CD4-positive, alpha-beta T cell treated with Interleukin-1 beta for 1 hour (primary cell): Measurements from ENCODE around the gene ABCG4.
A peak's percentile ranks its signal among the peaks of the same experiment; 100 is the strongest.
"Not testable (repeated sequence)": the region's sequence is repeated elsewhere in the genome, so short reads cannot be mapped to it uniquely, and the experiment has no call there.

ENCODE experiments used
- DNase-seq, 2 donors: peaks; one replicate each; pipeline ENCODE4 v3.0.0-alpha.2; 2020 to 2022

Gene ABCG4

DNA sequence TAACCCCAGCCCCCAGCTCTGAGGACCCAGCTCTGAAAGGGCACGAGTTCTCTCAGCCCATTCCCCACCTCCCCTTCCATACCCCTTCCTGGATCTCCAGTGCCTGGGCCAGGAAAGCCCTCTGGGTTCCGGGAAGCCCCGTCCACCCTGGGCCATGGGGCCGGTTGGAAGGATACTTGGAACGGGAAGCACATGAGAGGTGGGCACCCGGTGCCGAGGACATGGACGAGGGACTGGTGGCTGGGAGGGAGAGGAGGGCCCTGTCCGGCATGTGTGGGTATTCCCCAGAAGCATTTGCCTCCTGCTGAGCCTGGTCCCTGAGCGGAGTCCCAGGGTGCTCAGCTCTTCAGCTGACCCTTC is 32.6 kb upstream of the ABCG4 start:
- DNase-seq = no peak

DNA sequence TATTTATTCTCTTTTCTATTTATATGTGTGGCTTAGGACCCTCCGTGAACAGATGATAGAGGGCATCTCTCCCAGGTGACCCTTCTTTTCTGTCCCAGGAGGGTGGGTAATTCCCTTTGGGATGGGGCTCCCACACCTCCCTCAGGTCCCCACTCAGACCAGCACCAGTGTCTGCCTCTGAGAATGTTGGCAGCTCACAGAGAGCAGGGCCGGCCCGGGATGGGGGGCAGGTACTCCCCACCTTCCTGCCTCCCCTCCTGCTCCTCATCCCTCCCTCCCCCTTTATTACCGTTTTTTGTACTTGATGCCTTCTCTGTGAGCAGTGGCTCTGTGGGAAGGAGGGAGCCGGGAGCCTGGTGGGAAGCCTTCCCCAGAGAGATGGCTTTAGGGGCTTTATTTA is 32.3 kb upstream of the ABCG4 start:
- DNase-seq = no peak

DNA sequence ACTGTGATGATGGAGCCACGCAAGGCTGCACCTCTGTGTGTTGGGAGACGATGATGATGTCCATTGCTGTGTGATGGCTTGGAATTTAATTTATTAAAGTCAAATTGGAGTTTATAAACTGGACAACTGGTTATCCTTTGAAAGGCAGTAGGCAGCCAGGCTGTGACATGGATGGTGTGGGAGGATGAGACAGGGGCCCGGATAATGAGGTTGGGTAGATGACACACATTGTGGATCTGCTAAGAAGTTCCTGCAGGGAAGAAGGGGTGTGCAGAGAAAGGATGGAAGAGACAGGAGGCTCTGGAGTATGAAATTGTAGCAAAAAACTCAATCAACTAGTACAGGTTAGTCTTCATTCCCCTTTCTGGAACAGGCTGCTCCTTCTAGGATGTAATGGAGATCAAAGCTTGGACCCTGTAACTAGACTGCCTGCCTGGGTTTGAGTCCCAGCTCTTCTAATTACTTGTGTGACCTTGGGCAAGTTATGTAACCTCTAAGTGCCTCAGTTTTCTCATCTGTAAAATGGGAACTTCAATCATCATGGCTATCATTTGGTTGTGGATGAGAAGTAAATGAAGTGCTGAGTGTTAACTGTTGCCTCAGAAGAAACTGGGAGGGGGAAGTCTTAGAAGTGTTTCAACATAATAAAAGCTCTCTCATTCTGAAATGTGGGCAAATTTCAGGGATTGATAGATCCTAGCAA is 31.7 kb upstream of the ABCG4 start:
- DNase-seq = no peak

- no peak for DNase-seq
Observed at GRCh38 chr11:119118227-119118626, 30.6 kb upstream of the ABCG4 start.

- no peak for DNase-seq
Observed at GRCh38 chr11:119118946-119119345, 29.9 kb upstream of the ABCG4 start.

DNA sequence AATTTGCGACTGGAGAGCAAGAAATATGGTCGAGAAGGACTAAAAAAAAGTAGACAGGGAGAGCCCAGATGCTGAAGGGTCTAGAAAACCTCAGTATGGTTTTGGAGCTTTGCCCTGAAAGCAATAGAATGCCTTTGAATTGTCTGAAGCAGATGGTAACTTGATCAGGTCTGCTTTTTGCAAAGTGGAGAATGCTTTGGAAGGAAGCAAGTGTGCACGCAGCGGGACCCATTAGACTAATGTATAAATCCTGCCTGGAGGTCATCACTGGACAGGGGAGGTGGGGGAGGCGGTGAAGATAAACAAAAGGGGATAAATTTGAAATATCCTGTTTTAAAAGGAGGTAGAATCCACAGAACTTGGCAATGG is 28.2 kb upstream of the ABCG4 start:
- no peak for DNase-seq

DNA sequence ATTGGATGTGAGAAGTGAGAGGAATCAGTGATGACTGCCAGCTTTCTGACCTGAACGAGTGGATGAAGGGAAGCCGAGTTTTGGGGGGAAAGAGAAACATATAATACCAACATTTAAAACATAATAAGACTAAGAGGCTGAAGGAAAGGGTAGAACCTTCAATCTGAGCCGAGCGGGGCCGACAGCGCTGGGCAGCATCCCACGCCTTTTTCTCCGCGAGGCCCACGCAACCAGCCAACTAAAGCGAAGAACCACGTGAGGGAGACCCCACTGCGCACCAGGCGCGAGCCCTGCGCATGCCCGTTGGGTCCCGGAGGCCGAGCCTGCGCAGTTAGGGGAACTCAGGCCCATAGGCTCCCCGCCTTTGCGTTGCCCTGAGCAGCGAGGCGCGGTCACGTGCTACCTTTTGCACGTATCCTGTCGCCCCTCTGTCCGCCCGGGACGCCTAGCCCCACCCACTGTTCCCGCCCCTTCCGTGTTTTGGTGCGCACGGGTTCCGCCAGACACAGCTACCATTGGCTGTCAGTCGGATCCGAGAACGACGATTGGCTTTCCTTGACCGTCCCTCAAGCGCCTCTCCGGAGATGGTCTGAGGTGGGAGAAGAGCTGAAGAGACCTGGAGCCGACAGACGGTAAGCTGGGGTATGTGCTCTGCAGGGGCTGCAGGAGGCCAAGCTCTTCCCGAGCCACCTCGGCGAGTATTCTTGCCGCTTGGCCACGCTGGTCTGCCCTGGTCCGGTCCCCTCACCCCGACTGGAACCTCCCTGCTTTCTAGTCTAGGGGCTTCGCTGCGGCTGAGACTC is 27.6 kb upstream of the ABCG4 start, which contains the start of gene HINFP:
Gene HINFP, plus strand, starts transcription at position 573 of the 803 bp plus-strand sequence. CDS start 5,365 bp downstream, outside the sequence.
- peak; percentile 99 to 100 for DNase-seq

- DNase-seq = no peak
Observed at GRCh38 chr11:119121811-119122124, 27.1 kb upstream of the ABCG4 start.

DNA sequence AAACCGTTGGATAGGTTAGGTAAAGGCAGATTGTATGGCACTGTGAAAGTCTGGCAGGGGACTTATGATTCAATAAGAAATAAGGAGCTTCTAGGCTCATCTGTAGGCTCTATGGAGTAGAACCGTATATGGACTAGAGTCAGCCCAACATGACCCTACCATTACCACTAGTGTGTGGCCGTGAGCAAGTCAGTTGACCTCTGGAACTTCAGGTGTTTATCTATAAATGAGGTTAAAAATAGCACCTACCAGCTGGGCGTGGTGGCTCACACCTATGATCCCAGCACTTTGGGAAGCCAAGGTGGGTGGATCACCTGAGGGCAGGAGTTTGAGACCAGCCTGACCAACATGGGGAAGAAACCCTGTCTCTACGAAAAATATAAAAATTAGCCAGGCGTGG is 23.0 kb upstream of the ABCG4 start:
- DNase-seq = no peak

GRCh38 chr11:119126675-119127268 is 22.1 kb upstream of the ABCG4 start:
- no peak for DNase-seq

DNA sequence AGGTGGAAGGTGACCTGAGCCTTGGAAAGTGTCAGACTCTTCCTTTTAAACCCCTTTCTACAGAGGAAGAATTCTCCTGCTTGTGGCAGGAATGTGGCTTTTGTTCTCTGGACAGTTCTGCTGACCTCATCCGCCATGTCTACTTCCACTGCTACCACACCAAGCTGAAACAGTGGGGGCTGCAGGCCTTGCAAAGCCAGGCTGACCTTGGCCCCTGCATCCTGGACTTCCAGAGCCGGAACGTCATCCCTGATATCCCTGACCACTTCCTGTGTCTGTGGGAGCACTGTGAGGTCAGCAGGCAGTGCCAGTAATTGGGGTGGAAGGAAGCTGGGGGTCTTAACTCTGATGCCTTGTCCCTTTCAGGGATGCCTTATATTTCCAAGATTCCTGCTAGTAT is 18.2 kb upstream of the ABCG4 start:
- DNase-seq = no peak

DNA sequence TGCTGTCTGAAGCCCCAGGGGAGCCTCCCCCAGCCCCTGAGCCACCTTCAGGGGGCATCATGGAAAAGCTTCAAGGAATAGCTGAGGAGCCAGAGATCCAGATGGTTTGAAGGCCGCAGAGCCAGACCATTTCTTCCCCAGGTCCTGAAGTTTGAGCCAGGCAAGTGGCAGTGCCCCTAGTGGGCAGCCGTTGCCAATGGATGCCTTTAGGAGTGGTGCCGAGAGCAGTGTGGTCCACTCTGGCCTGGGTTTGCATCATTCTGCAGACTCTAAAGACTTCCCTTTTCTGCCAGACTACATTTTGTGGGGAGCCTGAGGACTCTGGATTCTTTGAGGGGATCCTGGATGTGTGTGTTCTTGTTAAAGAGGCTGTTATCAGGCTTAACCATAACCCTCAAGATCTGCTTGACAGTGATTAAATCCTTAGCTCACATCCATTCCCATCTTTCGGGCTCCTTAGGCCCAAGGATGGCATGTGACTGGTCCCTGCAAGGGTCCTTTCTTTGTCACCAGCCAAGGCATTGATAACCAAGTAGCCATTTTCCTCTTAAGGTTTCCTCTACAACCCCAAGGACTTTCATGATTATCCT is 14.4 kb upstream of the ABCG4 start:
- peak in 1 of 2 donors; percentile 37 for DNase-seq

DNA sequence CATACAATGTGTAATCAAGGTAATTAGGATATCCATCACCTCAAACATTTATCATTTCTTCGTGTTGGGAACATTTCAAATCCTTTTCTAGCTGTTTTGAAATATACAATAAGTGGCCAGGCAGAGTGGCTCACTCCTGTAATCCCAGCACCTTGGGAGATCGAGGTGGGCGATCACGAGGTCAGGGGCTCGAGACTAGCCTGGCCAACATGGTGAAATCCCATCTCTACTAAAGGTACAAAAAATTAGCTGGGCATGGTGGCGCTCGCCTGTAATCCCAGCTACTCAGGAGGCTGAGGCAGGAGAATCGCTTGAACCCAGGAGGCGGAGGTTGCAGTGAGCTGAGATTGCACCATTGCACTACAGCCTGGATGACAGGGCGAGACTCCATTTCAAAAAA is 9.6 kb upstream of the ABCG4 start:
- not testable (repeated sequence) for DNase-seq

- peak; percentile 27 to 39 for DNase-seq
Observed at GRCh38 chr11:119144825-119145486, 3.9 kb upstream of the ABCG4 start.

- DNase-seq = no peak
Observed at GRCh38 chr11:119145551-119145950, 3.3 kb upstream of the ABCG4 start.

DNA sequence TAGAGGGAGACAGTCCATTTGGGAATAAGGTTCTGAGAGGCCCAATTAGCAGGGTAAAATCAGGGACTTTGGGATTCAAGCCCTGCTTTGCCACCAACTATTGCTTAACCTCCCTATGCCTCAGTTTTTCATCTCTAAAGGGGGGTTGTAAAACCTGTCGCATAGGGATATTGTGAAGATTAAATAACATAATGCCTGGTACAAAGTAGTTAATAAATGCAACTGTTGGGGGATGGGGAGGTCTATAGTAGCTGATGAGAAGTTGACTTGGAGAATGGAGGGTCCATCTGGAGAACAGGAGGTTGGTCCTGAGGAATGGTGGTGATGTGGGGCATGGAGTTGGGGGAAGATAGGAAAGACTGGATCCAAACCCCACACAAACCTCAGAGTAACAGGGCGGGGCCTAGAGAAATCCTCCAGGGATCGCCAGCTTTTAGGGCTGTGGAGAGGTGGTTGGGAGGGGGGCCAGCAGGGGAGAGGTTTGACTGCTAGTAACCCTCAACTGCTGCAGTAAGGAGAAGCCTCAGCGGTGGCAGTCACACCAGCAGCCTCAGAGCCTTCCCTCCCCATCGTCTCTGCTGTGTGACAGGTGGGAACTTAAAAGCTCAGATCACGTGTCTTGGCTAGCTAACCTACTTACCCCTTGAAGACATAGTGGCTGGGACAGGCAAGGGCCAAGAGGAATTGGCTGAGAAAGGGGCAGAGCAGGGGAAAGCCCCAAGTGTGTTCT is 1.1 kb upstream of the ABCG4 start:
- DNase-seq = no peak

DNA sequence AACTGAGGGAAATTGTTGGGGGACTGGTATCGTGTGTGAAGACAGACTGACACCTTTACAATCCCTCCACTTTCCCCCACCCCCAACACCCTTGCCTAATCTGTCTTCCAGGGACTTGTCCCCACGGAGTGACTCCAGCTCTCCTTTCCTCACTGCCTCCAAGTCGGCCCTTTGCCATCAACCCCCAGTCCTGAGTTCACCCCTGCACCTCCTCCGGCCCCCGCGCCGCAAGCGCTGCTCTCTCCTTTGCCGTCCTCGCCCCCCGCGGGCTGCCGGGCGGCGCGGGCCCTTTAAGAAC is 183 bp upstream of the ABCG4 start:
- DNase-seq = no peak

DNA sequence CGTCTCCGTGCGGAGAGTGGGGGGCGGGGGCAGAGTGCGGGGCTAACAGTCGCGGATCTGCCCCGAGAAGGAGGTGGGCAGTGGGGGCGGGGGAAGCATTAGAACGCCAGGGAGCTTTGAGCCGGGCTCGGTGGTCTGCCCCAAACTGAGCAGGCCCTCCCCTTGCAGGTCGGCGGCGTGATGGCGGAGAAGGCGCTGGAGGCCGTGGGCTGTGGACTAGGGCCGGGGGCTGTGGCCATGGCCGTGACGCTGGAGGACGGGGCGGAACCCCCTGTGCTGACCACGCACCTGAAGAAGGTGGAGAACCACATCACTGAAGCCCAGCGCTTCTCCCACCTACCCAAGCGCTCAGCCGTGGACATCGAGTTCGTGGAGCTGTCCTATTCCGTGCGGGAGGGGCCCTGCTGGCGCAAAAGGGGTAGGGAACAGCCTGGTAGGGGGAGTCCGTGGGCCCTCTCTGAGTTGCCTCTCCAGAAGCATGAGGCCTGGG is 979 bp downstream of the ABCG4 start:
- no peak for DNase-seq

DNA sequence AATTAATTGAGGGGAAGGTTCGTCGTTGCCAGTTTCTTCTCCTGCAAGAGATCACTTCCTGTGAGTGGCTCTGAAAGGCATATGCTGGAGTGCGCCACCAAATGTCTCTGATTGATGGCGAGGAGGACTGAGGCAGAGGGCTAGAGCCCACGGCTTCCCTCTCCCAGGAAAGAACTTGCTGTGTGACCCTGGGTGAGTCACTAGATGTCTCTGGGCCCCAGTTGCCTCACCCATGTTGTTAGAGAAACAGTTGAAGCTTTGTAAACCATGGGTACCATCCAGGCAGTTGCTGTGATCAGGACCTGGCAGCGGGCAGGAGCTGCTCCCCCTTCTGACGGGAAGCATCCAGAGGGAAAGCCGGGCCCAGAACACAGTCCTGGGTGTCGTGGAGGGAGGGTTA is 3.2 kb downstream of the ABCG4 start:
- no peak for DNase-seq

GRCh38 chr11:119152604-119153003 is 3.8 kb downstream of the ABCG4 start:
- DNase-seq = no peak

DNA sequence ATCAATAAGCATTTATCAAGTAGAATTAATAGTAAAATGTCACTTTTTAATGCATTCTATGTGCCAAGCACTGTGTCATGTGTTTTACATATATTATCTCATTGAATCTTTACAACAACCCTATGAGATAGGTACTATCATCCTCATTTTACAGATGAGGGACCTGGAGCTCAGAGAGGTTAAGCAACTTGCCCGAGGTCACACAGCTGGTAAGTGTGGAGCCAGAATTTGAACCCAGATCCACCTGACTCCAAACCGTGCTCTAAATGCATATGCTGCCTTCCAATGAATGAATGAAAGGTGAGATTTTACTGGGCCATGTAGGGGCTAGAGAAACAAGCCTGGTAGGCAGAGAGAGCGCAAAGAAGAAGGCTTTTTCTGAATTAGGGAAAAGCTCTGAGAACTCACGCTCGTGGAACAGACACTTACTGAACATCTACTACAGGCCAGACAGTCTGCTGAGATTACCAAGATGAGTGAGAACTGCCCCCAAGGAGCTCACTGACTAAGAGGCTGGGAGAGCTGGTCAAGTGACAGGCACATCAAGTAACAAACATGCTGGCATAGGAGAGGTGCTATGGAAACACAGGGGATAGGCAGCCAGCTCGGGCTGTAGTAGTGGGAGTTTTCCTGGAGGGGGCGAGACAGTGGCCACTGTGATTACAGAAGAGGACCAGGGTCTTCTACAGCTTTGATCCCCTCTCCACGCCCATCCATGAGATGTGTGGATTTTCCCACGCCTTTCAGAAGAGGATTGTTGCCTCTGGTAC is 4.4 kb downstream of the ABCG4 start:
- no peak for DNase-seq

DNA sequence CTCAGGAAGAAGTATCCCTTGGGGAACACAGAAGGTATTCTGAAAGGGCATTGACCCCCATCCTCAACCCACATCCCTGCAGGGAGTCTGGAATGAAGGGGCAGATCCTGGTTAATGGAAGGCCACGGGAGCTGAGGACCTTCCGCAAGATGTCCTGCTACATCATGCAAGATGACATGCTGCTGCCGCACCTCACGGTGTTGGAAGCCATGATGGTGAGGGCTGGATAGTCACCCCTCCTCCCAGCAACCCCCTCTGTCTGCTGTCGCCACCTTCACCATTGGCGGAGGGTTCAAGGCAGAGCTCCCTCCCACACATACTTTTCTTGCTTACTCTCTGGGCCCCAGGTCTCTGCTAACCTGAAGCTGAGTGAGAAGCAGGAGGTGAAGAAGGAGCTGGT is 5.3 kb downstream of the ABCG4 start:
- DNase-seq = no peak
